Glutamatergic neuron (in vitro differentiated cells): ENCODE measurements around the gene PRAMEF11. TPM values are rescaled to one million over a fixed set of nuclear protein-coding genes. Genes with fewer than 3 reads are reported as not detected.
"Not testable (repeated sequence)": the region's sequence is repeated elsewhere in the genome, so short reads cannot be mapped to it uniquely, and the experiment has no call there.

Experiments used
- DNase-seq: peaks from one replicate; pipeline ENCODE4 v3.0.0; 2022
- H3K27ac Mint-ChIP-seq: one replicate; pipeline ENCODE4 v1.8.0; 2020; ENCODE audit warnings: mild to moderate bottlenecking, mixed read lengths, inconsistent platforms; ENCODE audit not compliant: unreplicated experiment
- H3K27me3 Mint-ChIP-seq: one replicate; pipeline ENCODE4 v1.8.0; 2020; ENCODE audit warnings: mild to moderate bottlenecking, moderate library complexity, mixed read lengths, inconsistent platforms; ENCODE audit not compliant: unreplicated experiment
- H3K36me3 Mint-ChIP-seq: one replicate; pipeline ENCODE4 v1.8.0; 2020; ENCODE audit warnings: mild to moderate bottlenecking, mixed read lengths, inconsistent platforms; ENCODE audit not compliant: unreplicated experiment
- H3K4me1 Mint-ChIP-seq: one replicate; pipeline ENCODE4 v1.8.0; 2020; ENCODE audit warnings: mild to moderate bottlenecking, low read depth, mixed read lengths, inconsistent platforms; ENCODE audit not compliant: unreplicated experiment
- H3K4me3 Mint-ChIP-seq: one replicate; pipeline ENCODE4 v1.8.0; 2020; ENCODE audit warnings: mild to moderate bottlenecking, mixed read lengths, inconsistent platforms; ENCODE audit not compliant: unreplicated experiment
- H3K9me3 Mint-ChIP-seq: one replicate; pipeline ENCODE4 v1.8.0; 2020; ENCODE audit warnings: mild to moderate bottlenecking, moderate library complexity, mixed read lengths, inconsistent platforms; ENCODE audit not compliant: unreplicated experiment
- total RNA-seq: library from RNA; stranded (reverse); fragmentation: NEBNext Ultra II Directional; extraction: Animal tissue kit (Norgen Biotek cat#: 25700); gene quantifications from one replicate; pipeline ENCODE4 v1.2.1, GENCODE V29; 2021; ENCODE audit not compliant: unreplicated experiment
- TF ChIP-seq, protein P1 (sequence below): fragments of 200-600 bp; sonication (generic); IDR thresholded peaks from one replicate; pipeline ENCODE4 v1.5.0; 2021; ENCODE audit not compliant: partially characterized antibody, unreplicated experiment

Gene PRAMEF11
- total RNA-seq, 1 donor from 2014 or later = not detected

DNA sequence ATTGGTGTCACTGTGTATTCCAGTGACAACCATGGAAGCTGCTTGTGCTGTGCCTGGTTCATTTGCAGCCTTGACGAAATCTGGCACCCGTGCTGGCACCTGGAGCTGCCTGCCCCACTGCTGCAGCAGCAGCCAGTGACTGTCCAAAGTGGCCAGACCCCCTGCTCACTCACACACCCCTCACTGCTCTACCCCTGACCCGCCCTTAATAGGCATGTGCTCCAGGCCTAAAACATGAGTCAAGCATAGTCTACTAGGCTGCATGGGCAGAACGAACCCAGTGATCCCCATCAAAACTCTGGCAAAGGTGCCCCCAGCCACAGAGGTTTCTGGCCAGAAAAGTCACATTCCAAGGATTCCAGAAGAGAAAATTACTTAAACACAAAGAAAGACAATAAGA lies 32.3 kb downstream of the PRAMEF11 start:
- peaks cover 2% of the 10 kb centered on the region for H3K27me3 Mint-ChIP-seq
- H3K4me3 Mint-ChIP-seq = no peak overlapping the region
- no peak overlapping the region for H3K27ac Mint-ChIP-seq
- peaks cover 4% of the 10 kb centered on the region for H3K9me3 Mint-ChIP-seq
- no peak for DNase-seq
- TF ChIP-seq, protein P1, sequence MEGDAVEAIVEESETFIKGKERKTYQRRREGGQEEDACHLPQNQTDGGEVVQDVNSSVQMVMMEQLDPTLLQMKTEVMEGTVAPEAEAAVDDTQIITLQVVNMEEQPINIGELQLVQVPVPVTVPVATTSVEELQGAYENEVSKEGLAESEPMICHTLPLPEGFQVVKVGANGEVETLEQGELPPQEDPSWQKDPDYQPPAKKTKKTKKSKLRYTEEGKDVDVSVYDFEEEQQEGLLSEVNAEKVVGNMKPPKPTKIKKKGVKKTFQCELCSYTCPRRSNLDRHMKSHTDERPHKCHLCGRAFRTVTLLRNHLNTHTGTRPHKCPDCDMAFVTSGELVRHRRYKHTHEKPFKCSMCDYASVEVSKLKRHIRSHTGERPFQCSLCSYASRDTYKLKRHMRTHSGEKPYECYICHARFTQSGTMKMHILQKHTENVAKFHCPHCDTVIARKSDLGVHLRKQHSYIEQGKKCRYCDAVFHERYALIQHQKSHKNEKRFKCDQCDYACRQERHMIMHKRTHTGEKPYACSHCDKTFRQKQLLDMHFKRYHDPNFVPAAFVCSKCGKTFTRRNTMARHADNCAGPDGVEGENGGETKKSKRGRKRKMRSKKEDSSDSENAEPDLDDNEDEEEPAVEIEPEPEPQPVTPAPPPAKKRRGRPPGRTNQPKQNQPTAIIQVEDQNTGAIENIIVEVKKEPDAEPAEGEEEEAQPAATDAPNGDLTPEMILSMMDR = no peak
- no peaks in the 10 kb centered on the region for H3K36me3 Mint-ChIP-seq
- H3K4me1 Mint-ChIP-seq = no peaks in the 10 kb centered on the region

DNA sequence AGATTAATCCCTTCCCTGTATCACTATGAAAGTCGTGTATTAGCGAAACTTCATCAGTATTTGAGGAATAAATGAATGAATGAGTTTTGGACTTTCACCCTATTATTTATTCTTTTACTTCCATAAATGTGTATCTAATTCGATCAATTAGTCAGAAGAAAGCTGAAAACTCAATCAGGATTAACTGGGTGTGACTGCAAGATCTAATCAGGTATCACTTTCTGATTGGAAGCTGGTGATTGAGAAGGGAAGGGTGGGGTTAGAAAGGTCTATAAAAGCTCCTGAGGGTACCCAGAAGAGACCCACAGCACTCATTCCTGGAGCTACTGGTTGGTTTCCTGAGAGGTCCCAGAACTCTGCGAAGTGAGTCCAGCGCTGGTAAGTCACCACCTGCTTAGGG lies 40.1 kb downstream of the PRAMEF11 start, which contains the start of gene PRAMEF1:
Gene PRAMEF1 (plus strand): TSS at position 301 of the 400 bp plus-strand sequence. CDS start 1,831 bp downstream, outside the sequence.
- not testable (repeated sequence) for DNase-seq, H3K4me1 Mint-ChIP-seq, H3K4me3 Mint-ChIP-seq, H3K36me3 Mint-ChIP-seq, H3K27ac Mint-ChIP-seq, H3K9me3 Mint-ChIP-seq, H3K27me3 Mint-ChIP-seq

DNA sequence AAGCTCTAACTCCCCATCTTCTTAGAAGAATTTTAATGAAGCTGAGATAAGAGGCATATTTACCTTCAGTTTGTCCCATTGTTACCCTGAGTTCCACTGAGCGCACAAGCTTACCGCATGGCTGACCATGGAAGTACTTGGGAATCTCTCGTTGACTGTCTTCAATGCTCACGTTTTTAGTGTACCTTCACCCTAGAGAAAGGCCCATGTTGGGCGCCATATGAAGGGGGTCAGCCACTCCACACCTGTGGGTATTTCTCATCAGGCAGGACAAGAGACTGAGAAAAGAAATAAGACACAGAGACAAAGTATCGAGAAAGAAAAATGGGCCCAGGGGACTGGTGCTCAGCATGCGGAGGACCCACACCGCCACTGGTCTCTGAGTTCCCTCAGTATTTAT lies 46.5 kb downstream of the PRAMEF11 start:
- H3K27ac Mint-ChIP-seq, H3K9me3 Mint-ChIP-seq, H3K4me3 Mint-ChIP-seq, H3K4me1 Mint-ChIP-seq, H3K27me3 Mint-ChIP-seq, H3K36me3 Mint-ChIP-seq: not testable (repeated sequence)
- DNase-seq = peak; percentile 26

DNA sequence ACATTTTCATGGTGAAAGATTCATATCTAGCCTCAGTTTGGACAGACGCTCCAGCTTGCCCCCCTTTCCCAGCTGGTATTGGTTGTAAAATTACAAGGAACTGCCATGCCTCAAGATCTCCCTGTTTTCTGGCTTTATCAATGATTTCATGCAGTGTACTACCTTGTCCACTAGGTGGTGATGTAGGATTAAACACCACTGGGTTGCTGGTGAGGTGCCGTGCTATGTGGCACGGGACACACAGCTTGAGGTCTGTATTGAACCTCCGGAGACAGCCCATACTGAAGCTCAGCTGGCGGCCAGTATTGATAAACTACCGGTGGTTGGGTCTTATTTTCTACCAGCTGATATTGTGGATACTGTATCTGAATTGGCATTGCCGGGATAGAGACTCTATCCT lies 47.4 kb downstream of the PRAMEF11 start:
- DNase-seq, H3K9me3 Mint-ChIP-seq, H3K27me3 Mint-ChIP-seq, H3K4me1 Mint-ChIP-seq, H3K27ac Mint-ChIP-seq, H3K4me3 Mint-ChIP-seq, H3K36me3 Mint-ChIP-seq: not testable (repeated sequence)
- TF ChIP-seq, protein P1 = peak; percentile 37

DNA sequence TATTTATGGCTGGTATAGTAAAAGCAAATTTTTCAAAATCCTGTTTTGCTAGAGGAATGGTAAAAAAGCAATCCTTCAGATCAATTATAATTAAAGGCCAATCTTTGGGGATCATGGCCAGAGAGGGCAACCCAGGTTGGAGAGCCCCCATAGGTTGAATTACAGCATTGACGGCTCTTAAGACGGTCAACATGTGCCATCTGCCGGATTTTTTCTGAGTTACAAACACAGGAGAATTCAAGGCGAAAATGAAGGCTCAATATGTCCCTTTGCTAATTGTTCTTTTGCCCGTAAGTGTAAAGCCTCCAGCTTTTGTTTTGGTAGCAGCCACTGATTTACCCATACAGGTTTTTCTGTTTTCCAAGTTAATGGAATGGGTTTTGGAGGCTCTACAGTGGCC lies 49.7 kb downstream of the PRAMEF11 start:
- not testable (repeated sequence) for H3K36me3 Mint-ChIP-seq, H3K27me3 Mint-ChIP-seq, H3K9me3 Mint-ChIP-seq, DNase-seq, H3K4me3 Mint-ChIP-seq, H3K27ac Mint-ChIP-seq, H3K4me1 Mint-ChIP-seq

DNA sequence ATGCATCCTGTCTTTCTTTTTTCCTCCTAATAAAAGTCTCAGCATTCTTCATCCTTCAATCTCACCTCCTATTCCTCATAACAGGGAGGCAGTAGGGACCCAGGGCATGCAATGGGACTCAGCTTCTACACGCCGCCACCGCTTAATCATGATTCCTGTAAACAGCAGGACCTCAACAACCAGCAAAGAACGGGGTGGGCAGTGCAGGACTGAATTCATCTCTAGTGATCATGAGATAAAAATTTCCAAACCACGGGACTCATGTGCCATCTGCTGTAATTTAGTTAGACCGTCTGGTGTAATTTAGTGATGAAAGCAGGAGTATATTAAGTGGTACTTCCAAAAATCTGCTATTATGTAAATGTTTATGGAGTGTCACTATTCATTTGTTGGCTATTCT lies 52.3 kb downstream of the PRAMEF11 start:
- Mint-ChIP-seq H3K4me3 (no peak overlapping the region), H3K4me1 (no peaks in the 10 kb centered on the region)
- DNase-seq = no peak

More for the DNA sequence above, 52.3 kb downstream of the PRAMEF11 start:
- Mint-ChIP-seq H3K27ac (no peak overlapping the region), H3K27me3 (peaks cover 3% of the 10 kb centered on the region), H3K9me3 (peaks cover 2% of the 10 kb centered on the region), H3K36me3 (no peaks in the 10 kb centered on the region)
- TF ChIP-seq, protein P1 = no peak
